GM21529 (cell line): ENCODE results near the gene FXYD3.
"Not testable (repeated sequence)": the region's sequence is repeated elsewhere in the genome, so short reads cannot be mapped to it uniquely, and the experiment has no call there.

Experiments used
- ATAC-seq: cut with Tn5 transposase; IDR thresholded peaks from one replicate; pipeline ENCODE4 v1.9.1; 2021; ENCODE audit not compliant: unreplicated experiment

FXYD3 gene

GRCh38 chr19:35123573-35123972 lies 8.0 kb downstream of the FXYD3 start:
- ATAC-seq = no peak

GRCh38 chr19:35124098-35125060 lies 8.8 kb downstream of the FXYD3 start:
- ATAC-seq = no peak

GRCh38 chr19:35125270-35125717 lies 9.7 kb downstream of the FXYD3 start:
- no peak for ATAC-seq

- no peak for ATAC-seq
Measured at GRCh38 chr19:35125749-35126623, 10.4 kb downstream of the FXYD3 start.

GRCh38 chr19:35126624-35126959 lies 11.0 kb downstream of the FXYD3 start:
- ATAC-seq = no peak

- ATAC-seq = no peak
Measured at GRCh38 chr19:35127871-35128270, 12.2 kb downstream of the FXYD3 start.

- ATAC-seq = no peak
Measured at GRCh38 chr19:35128398-35129057, 12.9 kb downstream of the FXYD3 start.

- not testable (repeated sequence) for ATAC-seq
Measured at GRCh38 chr19:35129724-35130274, 14.2 kb downstream of the FXYD3 start.

GRCh38 chr19:35130761-35131720 lies 15.4 kb downstream of the FXYD3 start:
- ATAC-seq = no peak

GRCh38 chr19:35132254-35132653 lies 16.6 kb downstream of the FXYD3 start:
- ATAC-seq = no peak

- no peak for ATAC-seq
Measured at GRCh38 chr19:35133826-35134225, 18.2 kb downstream of the FXYD3 start.

GRCh38 chr19:35134601-35135242 lies 19.1 kb downstream of the FXYD3 start, which contains the start of gene LGI4:
Gene LGI4 (minus strand): TSS chr19:35135059. CDS start chr19:35134680, 379 bp downstream.
- no peak for ATAC-seq

- ATAC-seq = no peak
Measured at GRCh38 chr19:35135389-35135909, 19.8 kb downstream of the FXYD3 start.

GRCh38 chr19:35136231-35136630 lies 20.6 kb downstream of the FXYD3 start:
- ATAC-seq = no peak

- no peak for ATAC-seq
Measured at GRCh38 chr19:35136977-35137702, 21.5 kb downstream of the FXYD3 start.

GRCh38 chr19:35138305-35138892 lies 22.8 kb downstream of the FXYD3 start, which contains the start of gene FXYD1:
Gene FXYD1 (plus strand): TSS chr19:35138824. CDS start chr19:35140080, 1,256 bp downstream.
- no peak for ATAC-seq

- ATAC-seq = no peak
Measured at GRCh38 chr19:35140207-35140961, 24.8 kb downstream of the FXYD3 start.
